Epithelial cell of esophagus (primary cell): ENCODE data around the gene S100A14.
"Not testable (repeated sequence)": the region's sequence is repeated elsewhere in the genome, so short reads cannot be mapped to it uniquely, and the experiment has no call there.

Experiments
- DNase-seq: peaks from one replicate; pipeline ENCODE4 v3.0.0; 2010; ENCODE audit warnings: low read depth
- H3K4me3 ChIP-seq: 2 replicates; pipeline ENCODE4 v1.5.1; 2011; ENCODE audit warnings: mild to moderate bottlenecking, low read length, control low read depth
- TF ChIP-seq, protein P1 (sequence below): IDR thresholded peaks from 2 replicates; pipeline ENCODE4 v1.5.1; 2011; ENCODE audit warnings: low read depth, mild to moderate bottlenecking, low read length, control low read depth, inconsistent platforms; ENCODE audit not compliant: insufficient read depth; ENCODE audit errors: missing control alignments

The S100A14 gene

DNA sequence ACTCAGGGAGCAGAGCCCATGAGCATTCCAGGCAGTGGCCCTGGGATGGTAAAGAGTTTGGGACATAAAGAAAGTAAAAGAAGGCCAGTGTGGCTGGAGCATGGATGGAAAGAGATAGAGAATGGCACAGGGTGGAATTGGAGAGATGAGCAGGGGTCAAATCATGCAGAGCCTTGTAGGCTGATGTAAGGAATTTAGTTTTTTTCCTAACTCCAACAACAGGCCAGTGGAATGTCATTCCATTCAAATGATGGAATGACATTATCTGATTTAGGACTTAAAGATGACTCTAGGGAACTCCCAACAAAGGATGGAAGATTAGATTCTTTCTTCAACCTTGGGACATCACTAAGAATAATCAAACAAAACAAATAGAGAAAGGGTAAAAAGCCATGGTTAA is 37.6 kb downstream of the S100A14 start:
- DNase-seq, result no peak
- H3K4me3 ChIP-seq, result no peak overlapping the region
- TF ChIP-seq, protein P1, sequence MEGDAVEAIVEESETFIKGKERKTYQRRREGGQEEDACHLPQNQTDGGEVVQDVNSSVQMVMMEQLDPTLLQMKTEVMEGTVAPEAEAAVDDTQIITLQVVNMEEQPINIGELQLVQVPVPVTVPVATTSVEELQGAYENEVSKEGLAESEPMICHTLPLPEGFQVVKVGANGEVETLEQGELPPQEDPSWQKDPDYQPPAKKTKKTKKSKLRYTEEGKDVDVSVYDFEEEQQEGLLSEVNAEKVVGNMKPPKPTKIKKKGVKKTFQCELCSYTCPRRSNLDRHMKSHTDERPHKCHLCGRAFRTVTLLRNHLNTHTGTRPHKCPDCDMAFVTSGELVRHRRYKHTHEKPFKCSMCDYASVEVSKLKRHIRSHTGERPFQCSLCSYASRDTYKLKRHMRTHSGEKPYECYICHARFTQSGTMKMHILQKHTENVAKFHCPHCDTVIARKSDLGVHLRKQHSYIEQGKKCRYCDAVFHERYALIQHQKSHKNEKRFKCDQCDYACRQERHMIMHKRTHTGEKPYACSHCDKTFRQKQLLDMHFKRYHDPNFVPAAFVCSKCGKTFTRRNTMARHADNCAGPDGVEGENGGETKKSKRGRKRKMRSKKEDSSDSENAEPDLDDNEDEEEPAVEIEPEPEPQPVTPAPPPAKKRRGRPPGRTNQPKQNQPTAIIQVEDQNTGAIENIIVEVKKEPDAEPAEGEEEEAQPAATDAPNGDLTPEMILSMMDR, result no peak

DNA sequence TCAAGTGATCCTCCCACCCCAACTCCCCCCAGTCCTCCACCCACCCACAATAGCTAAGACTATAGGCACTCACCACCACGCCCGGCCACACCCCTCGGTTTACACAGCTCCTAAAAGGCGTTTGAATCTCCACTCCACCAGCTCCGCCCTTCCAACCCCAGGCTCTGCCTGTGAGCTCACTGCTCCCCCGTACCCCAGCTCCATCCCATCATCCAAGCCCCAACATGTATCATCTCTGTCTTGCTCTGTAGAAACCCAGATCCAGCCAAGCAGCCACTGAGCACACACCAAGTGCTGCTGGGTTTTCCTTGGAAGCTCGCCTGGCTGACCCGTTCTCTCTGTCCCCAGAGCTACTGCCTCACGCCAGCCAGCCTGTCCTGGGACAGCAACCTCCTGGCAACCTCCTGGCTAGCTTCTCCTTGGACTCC is 38.5 kb downstream of the S100A14 start:
- TF ChIP-seq, protein P1, result no peak
- H3K4me3 ChIP-seq, result no peak overlapping the region
- peak; percentile 66 for DNase-seq

DNA sequence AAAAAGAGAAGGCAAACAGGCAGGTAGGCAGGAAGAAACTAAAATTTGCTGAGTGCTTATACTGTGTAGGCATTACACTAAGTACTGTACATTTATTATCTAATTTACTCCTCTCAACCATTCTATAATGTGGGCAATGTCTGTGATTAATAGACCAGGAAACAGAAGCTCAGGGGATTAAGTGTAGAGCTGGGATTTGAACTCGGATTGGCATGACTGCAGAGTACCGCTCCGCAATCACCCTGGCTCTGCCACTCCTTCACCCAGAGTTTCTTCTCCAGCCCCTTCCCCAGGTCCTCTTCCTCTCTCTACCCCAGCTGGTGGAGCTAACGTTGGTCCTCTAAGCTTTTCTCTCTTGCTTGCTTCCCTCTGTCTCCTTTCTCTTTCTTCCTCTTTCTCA is 39.0 kb downstream of the S100A14 start:
- H3K4me3 ChIP-seq, result no peak overlapping the region
- DNase-seq, result no peak
- TF ChIP-seq, protein P1, result no peak

DNA sequence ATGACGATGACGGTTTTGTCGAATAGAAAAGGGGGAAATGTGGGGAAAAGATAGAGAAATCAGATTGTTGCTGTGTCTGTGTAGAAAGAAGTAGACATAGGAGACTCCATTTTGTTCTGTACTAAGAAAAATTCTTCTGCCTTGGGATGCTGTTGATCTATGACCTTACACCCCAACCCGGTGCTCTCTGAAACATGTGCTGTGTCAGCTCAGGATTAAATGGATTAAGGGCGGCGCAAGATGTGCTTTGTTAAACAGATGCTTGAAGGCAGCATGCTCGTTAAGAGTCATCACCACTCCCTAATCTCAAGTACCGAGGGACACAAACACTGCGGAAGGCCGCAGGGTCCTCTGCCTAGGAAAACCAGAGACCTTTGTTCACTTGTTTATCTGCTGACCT is 40.6 kb downstream of the S100A14 start:
- DNase-seq, H3K4me3 ChIP-seq: not testable (repeated sequence)

DNA sequence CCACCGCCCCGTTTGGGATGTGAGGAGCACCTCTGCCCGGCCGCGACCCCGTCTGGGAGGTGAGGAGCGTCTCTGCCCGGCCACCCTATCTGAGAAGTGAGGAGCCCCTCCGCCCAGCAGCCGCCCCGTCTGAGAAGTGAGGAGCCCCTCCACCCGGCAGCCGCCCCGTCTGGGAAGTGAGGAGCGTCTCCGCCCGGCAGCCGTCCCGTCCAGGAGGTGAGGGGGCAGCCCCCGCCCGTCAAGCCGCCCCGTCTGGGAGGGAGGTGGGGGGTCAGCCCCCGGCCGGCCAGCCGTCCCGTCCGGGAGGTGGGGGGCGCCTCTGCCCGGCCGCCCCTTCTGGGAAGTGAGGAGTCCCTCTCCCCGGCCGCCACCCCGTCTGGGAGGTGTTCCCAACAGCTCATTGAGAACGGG is 41.0 kb downstream of the S100A14 start:
- DNase-seq, result not testable (repeated sequence)

DNA sequence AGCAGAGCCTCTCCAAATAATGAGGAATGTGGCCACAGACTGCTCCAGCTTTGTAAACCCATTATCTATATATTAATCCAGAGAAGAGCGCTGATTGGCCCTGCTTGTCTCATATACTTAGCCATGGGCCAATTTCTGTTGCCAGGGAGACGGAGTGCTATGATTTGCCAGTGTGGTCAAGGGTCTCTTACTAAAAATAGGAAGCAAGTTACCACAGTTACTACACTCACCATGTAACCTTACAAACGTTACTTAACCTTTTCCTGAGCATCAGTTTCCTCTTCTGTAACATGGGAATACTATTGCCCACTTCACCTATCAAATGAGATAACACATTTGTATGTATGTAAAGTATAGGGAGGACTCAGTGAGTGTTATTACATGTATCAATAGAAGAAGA is 42.8 kb downstream of the S100A14 start:
- no peak overlapping the region for H3K4me3 ChIP-seq
- TF ChIP-seq, protein P1, result no peak
- DNase-seq, result no peak

More for the DNA sequence above, 41.0 kb downstream of the S100A14 start:
- not testable (repeated sequence) for H3K4me3 ChIP-seq

DNA sequence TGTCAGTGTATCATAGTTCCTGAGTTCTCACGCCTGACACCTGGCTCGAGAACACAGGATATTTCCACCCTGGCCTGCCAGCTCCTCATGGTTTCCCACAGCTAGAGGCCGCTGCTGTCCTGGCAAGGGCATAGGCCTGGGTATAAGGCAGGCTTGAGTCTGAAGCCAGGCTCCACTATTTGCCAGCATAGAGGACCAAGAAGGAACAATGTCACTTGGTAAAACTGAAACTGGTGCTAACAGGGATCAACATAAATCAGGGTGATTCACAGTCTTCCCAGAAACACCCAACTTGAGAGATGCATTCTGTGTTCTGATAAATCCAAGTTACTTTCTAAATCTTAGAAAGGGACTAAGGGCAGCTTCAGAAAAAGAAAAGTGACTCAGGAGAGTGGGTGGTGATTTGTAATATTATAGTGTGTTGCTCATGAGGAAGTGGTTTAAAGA is 43.5 kb downstream of the S100A14 start:
- H3K4me3 ChIP-seq, result no peak overlapping the region
- DNase-seq, result peak; percentile 85
- TF ChIP-seq, protein P1, result peak; percentile 95

DNA sequence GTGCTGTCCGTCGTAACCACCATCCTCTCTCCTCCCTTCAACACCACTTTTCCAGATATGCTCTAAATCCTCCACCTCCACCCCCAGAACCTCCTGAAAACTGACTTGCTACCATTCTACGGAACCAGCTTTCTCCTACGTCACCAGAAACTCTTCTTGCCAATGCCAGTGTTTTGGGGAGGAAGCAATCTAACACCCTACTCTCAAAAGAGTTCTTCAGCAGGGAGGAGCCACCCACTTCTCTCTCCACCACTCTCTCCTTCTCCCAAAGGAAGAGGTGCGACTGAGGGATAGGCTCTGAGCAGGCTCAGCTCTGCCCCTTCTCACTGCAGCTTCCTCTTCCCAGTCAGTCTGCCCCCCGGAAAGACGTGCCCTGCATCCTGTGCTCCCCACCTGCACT is 44.4 kb downstream of the S100A14 start:
- TF ChIP-seq, protein P1, result no peak
- no peak for DNase-seq
- no peak overlapping the region for H3K4me3 ChIP-seq
